GM12878 (cell line): ENCODE results near the gene ETDC. TPM values are rescaled to one million over a fixed set of nuclear protein-coding genes. Genes with fewer than 3 reads are reported as not detected.

ENCODE experiments used
- ATF7 ChIP-seq: fragments of 450-650 bp; IDR thresholded peaks from 2 replicates; pipeline ENCODE4 v1.6.1; 2016; ENCODE audit warnings: low read depth, mild to moderate bottlenecking
- CEBPZ ChIP-seq: fragments of 150-350 bp; IDR thresholded peaks from 2 replicates; pipeline ENCODE4 v1.6.1; 2016; ENCODE audit warnings: low read depth, low read length
- CREM ChIP-seq: IDR thresholded peaks from 2 replicates; pipeline ENCODE4 v1.6.1; 2014; ENCODE audit warnings: antibody characterized with exemption, low read depth
- E2F8 ChIP-seq: fragments of 450-650 bp; IDR thresholded peaks from 2 replicates; pipeline ENCODE4 v1.6.1; 2018; ENCODE audit warnings: mild to moderate bottlenecking, low read depth, moderate library complexity; ENCODE audit not compliant: partially characterized antibody
- ETV6 ChIP-seq, 2 experiments: fragments of 450-650 bp in 1 of 2; IDR thresholded peaks in 1 of 2; conservative IDR thresholded peaks in 1 of 2; 2 replicates each; pipeline ENCODE4 v1.6.1; 2014; ENCODE audit warnings: antibody characterized with exemption in 1 of 2, borderline replicate concordance in 1 of 2, low read depth in 1 of 2, mild to moderate bottlenecking in 1 of 2, moderate library complexity in 1 of 2
- LARP7 ChIP-seq: fragments of 450-650 bp; IDR thresholded peaks from 2 replicates; pipeline ENCODE4 v1.6.1; 2017; ENCODE audit warnings: mild to moderate bottlenecking
- MTA2 ChIP-seq: fragments of 450-650 bp; IDR thresholded peaks from 2 replicates; pipeline ENCODE4 v1.6.1; 2016; ENCODE audit warnings: low read depth, mild to moderate bottlenecking, moderate library complexity
- MYB ChIP-seq: fragments of 150-350 bp; IDR thresholded peaks from 2 replicates; pipeline ENCODE4 v1.6.1; 2014; ENCODE audit warnings: mild to moderate bottlenecking, low read depth, low read length, borderline replicate concordance
- PAX8 ChIP-seq: fragments of 450-650 bp; IDR thresholded peaks from 2 replicates; pipeline ENCODE4 v1.6.1; 2017; ENCODE audit warnings: mild to moderate bottlenecking, moderate library complexity
- RB1 ChIP-seq: fragments of 450-650 bp; formaldehyde crosslinking; IDR thresholded peaks from 2 replicates; pipeline ENCODE4 v1.6.1; 2017; ENCODE audit warnings: mild to moderate bottlenecking, borderline replicate concordance
- RELA ChIP-seq: fragments of 450-650 bp; IDR thresholded peaks from 2 replicates; pipeline ENCODE4 v1.8.0; 2014; ENCODE audit warnings: borderline replicate concordance; ENCODE audit not compliant: partially characterized antibody
- SMAD1 ChIP-seq: fragments of 450-650 bp; IDR thresholded peaks from 2 replicates; pipeline ENCODE4 v1.6.1; 2018; ENCODE audit warnings: mild to moderate bottlenecking, low read depth; ENCODE audit not compliant: partially characterized antibody
- USF2 ChIP-seq: IDR thresholded peaks from 2 replicates; pipeline ENCODE4 v1.6.1; 2011; ENCODE audit warnings: low read depth, low read length, improper control_type of control experiment, borderline replicate concordance
- WRNIP1 ChIP-seq: IDR thresholded peaks from 2 replicates; pipeline ENCODE4 v1.6.1; 2011; ENCODE audit warnings: low read depth, low read length, improper control_type of control experiment, borderline replicate concordance
- polyA plus RNA-seq, 11 experiments: library from polyadenylated mRNA; depleted of rRNA in 4 of 11; unstranded in 6 of 11; stranded (reverse) in 5 of 11; fragments of >200 nt; fragmentation: Nextera tagmentation in 4 of 11; fragmentation: Illumina TruSeq in 1 of 11; extraction: Ambion mirVana in 4 of 11; extraction: Trizol in 1 of 11; gene quantifications; 1 replicate in 1 of 11; 2 replicates in 10 of 11; pipeline versions ENCODE4 v1.2.1 to v1.2.3, GENCODE V29; 2011 to 2016; ENCODE audit warnings: inconsistent platforms in 2 of 11, missing spikeins in 2 of 11, low read depth in 1 of 11
- total RNA-seq, 4 experiments: library from RNA; depleted of rRNA in 3 of 4; stranded (reverse); fragments of >200 nt in 3 of 4; fragmentation: Illumina TruSeq in 1 of 4; extraction: Trizol in 1 of 4; gene quantifications; 2 replicates each; pipeline versions ENCODE4 v1.2.1 to v1.2.3, GENCODE V29; 2013 to 2021
- TF ChIP-seq, protein P1 (sequence below): fragments of 450-650 bp; formaldehyde crosslinking; IDR thresholded peaks from 2 replicates; pipeline ENCODE4 v1.4.0; 2020; ENCODE audit warnings: mild to moderate bottlenecking, moderate library complexity

The ETDC gene
- total and polyA plus RNA-seq, 10 of the 15 experiments (the other 5 are each of a cell fraction or from before 2014, with no cell fraction given) = not detected

- TF ChIP-seq MTA2 (peak; percentile 89), WRNIP1 (no peak), RB1 (no peak), E2F8 (no peak), MYB (peak; percentile 51; the same call in 1 of the 2 replicates), LARP7 (no peak), CEBPZ (no peak), USF2 (no peak), PAX8 (no peak), SMAD1 (no peak), ATF7 (peak; percentile 74), CREM (no peak), RELA (peak; percentile 32), ETV6 (conservative IDR thresholded peaks at IDR 0.05 in 1 of 2, IDR thresholded peaks at IDR 0.05 in 1 of 2; ENCODE audit: borderline replicate concordance in 1 of 2, low read depth in 1 of 2) (no peak)
- TF ChIP-seq, protein P1, sequence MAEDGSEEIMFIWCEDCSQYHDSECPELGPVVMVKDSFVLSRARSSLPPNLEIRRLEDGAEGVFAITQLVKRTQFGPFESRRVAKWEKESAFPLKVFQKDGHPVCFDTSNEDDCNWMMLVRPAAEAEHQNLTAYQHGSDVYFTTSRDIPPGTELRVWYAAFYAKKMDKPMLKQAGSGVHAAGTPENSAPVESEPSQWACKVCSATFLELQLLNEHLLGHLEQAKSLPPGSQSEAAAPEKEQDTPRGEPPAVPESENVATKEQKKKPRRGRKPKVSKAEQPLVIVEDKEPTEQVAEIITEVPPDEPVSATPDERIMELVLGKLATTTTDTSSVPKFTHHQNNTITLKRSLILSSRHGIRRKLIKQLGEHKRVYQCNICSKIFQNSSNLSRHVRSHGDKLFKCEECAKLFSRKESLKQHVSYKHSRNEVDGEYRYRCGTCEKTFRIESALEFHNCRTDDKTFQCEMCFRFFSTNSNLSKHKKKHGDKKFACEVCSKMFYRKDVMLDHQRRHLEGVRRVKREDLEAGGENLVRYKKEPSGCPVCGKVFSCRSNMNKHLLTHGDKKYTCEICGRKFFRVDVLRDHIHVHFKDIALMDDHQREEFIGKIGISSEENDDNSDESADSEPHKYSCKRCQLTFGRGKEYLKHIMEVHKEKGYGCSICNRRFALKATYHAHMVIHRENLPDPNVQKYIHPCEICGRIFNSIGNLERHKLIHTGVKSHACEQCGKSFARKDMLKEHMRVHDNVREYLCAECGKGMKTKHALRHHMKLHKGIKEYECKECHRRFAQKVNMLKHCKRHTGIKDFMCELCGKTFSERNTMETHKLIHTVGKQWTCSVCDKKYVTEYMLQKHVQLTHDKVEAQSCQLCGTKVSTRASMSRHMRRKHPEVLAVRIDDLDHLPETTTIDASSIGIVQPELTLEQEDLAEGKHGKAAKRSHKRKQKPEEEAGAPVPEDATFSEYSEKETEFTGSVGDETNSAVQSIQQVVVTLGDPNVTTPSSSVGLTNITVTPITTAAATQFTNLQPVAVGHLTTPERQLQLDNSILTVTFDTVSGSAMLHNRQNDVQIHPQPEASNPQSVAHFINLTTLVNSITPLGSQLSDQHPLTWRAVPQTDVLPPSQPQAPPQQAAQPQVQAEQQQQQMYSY (CRISPR knock-in tag) = no peak
Observed at GRCh38 chrX:135315864-135316263, 6.6 kb downstream of the ETDC start (continued).
